GM10266 (cell line): ENCODE measurements around the gene TNRC6A.

Source experiments
- DNase-seq: peaks from one replicate; pipeline ENCODE4 v3.0.0; 2012; ENCODE audit errors: extremely low spot score
- TF ChIP-seq, protein P1 (sequence below): IDR thresholded peaks from 2 replicates; pipeline ENCODE4 v1.5.1; 2012; ENCODE audit warnings: mild to moderate bottlenecking, low read depth; ENCODE audit not compliant: control insufficient read depth, insufficient read depth; ENCODE audit errors: missing control alignments

Gene TNRC6A

DNA sequence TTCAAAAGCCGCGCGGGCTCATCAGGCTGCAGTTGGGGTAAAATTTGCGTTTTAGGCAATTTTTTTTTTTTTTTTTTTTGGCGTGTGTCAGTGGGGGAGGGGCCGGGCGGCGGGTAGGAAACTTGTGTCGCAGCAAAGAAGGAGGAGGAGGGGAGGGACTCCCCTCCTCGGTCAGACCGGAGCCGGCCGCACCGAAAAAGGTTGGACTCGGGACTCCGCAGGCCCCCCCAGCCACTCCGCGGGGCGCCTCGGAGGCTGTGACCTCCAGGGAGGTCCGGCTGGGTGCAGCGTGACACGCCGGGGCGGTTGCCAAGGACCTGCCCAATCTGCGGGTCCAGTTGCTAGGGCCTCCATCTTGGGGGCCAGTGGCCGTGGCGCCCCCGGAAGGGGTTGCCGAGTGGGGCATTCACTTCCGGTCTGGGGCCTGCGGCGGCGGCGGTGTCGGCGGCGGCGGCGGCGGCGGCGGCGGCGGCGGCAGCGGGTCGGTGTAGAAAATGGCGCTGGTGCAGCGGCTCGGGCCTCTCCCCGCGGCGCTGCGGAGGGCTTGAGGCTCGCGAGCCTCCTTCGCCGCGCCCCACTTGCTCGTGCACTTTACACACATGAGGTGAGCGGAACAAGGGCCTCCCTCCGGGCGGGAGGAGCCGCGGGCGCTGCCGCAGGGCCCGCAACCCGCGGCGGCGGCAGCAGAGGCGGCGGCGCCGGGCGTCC, at the start of gene TNRC6A:
Gene TNRC6A (plus strand): TSS at position 409 of the 708 bp plus-strand sequence. CDS start 191 bp downstream, at position 600.
- TF ChIP-seq, protein P1, sequence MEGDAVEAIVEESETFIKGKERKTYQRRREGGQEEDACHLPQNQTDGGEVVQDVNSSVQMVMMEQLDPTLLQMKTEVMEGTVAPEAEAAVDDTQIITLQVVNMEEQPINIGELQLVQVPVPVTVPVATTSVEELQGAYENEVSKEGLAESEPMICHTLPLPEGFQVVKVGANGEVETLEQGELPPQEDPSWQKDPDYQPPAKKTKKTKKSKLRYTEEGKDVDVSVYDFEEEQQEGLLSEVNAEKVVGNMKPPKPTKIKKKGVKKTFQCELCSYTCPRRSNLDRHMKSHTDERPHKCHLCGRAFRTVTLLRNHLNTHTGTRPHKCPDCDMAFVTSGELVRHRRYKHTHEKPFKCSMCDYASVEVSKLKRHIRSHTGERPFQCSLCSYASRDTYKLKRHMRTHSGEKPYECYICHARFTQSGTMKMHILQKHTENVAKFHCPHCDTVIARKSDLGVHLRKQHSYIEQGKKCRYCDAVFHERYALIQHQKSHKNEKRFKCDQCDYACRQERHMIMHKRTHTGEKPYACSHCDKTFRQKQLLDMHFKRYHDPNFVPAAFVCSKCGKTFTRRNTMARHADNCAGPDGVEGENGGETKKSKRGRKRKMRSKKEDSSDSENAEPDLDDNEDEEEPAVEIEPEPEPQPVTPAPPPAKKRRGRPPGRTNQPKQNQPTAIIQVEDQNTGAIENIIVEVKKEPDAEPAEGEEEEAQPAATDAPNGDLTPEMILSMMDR: no peak
- DNase-seq: peak; percentile 93

DNA sequence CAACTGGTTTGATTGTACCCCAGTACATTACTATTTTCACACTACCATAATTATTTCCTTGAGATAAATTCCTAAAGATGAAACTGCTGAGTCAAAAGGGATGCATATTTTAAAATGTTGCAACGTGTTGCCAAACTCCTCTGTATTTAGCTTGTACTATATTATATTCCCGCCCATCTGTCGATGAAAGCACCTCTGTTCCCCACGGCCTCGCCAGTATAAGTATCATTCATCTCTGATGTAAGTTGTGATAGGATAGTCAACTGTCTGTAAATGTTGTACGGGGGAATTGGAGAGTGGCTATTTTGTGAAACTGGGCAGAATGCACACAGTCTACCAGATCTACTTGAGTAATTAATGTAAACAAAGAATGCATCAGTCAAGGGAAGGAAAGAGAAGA, 47.7 kb upstream of the TNRC6A start:
- TF ChIP-seq, protein P1: no peak
- DNase-seq: no peak

DNA sequence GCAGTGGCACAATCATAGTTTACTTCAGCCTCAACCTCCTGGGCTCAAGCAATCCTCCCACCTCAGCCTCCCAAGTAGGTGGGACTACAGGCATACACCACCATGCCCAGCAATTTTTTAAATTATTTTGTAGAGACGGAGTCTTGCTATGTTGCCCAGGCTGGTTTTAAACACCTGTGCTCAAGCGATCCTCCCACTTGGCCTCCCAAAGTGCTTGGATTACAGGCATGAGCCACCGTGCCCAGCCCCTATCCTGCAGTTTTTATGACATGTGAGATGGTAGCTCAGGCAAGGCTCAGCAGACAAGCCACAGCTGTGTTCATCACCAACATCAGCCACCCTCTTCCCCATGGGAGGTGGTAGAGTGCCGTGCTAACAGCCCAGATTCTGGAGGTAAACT, 46.2 kb upstream of the TNRC6A start:
- TF ChIP-seq, protein P1: no peak
- DNase-seq: no peak

DNA sequence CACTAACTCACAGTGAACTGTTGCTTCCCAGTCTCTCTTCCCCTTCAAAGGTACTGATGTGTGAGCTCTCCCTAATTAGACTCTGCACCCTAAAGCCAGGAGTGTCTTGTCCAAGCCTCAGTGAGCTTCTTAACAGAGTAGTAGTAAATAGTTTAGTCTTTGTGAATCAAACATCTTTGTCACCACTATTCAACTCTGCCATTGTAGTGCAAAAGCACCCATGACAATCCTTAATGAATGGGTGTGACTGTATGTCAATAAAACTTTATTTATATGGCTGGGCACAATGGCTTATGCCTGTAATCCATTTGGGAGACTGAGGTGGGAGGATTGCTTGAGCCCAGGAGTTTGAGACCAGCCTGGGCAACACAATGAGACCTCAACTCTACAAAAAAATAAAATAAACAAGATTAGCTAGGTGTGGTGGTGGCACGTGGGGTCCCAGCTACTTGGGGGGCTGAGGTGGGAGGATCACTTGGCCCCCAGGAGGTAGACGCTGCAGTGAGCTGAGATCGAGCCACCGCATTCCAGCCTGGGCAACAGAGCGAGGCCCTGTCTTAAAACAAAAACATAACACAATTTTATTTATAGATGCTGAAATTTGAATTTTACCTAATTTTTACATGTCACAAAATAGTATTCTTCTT, 45.5 kb upstream of the TNRC6A start:
- TF ChIP-seq, protein P1: no peak
- DNase-seq: no peak

DNA sequence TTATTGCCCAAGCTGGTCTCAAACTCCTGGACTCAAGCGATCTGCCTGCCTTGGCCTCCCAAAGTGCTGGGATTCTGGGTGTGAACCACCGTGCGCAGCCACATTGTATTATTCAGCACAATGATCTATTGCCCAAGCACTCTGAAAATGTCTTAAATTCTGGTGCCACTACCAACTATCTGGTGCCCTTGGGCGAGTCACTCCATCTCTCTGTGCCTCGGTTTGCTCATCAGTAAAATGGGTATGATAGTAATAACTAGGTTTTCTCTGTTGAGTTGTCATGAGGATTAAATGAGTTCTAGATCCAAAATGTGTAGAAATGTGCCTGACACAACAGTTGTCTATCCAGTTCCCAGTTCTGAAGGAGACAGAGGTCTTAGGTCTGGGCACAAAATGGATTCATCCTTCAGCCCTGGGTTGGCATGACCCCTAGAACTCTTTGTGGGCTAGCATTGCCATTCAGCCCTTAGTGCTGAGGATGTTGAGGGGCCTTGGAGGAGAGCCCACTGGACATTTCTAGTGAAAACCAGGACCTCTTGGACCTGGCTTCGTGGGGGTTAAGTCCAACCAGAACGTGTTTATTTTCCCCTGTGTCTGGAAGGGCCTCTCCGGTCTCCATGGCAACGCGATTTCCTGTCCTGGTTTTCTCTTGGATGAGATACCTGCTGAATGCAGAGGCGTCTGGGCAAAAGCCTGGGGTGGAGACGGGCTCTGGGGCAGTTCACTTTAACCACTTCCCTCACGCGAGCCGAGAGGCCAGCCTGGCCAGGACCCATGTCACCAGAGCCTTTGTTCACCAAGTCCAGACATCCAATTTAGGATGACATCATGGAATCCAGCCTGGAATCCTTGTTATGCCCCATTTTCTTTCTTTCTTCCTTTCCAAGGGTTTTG, 43.7 kb upstream of the TNRC6A start:
- TF ChIP-seq, protein P1: no peak
- DNase-seq: no peak

DNA sequence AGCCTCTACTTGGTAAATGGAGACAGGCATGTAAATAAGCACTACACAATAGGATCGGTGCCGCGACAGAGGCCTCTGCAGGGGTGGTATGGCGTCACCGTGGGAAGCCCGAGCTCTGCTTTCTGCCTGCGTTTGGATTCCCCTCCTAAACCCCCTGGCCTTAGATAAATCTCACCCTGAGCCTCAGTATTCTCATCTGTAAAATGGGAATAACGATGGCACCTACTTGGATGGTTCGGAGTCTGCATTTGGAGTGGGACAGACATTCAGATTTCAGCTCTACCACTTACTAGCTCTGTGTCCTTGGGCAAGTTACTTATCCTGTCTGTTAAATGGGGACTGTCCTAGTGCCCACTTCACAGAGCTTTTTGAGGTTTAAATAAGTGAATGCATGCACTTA, 42.8 kb upstream of the TNRC6A start:
- TF ChIP-seq, protein P1: no peak
- no peak for DNase-seq
